ENCODE results near the gene ARHGEF11.

ARHGEF11 gene

DNA sequence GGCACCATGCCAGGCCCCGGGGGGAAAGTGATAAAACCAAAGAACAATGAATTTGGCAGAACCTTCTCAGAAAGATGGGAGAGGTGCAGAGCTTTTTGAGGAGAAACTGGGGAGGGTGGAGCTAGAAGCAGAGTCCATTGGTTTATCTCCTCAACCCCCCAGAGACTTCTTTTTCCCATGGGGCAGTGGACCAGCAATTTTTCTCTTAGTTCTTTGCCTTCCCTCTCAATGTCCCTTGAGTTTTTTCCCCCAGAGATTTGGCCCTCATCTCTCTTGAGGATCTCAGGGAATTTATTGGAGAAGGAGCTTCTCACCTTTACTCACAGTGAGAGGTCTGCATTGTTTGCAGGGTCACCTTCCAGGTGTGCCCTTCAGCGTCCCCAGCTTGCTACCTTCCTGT lies 5.3 kb upstream of the ARHGEF11 start:
- DNase-seq (ENCODE audit: insufficient read length, low spot score) (no peak), FAIRE-seq (no peak)

DNA sequence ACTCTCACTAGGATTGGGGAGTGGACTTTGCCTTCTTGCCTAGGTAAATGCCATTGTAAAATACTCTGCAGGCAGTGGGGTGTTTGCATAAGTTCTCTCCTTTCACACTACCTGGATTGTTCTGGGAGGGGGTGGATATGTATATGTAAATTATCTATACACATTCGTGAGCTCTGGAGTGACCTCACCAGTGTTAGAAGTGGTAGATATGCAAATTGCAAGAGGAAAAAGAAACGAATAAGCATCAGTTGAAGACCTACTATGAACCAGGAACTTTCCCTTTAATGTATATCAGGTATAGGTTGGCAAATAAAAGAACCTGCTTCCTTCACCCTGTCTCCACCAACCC lies 1.5 kb upstream of the ARHGEF11 start:
- DNase-seq (ENCODE audit: insufficient read length, low spot score) (no peak), FAIRE-seq (no peak)

DNA sequence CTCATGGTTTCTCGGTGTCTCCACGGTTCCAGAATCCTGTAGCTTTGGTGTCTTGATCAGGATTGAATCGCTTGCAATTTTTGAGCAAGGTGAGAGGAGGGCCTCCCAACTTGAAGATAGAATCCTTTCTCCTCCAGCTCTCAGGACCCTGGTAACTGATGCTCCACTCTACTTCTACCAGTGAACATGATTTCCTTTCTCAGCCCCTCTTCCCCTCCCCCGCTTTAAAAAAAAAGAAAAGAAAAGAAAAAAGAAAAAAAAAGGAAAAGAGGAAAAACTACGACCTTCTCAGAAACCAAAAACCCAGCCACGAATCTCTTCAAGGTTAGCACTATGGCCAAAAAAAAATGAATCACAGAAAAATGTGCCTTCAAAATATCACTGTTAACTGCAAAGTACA lies 1.2 kb downstream of the ARHGEF11 start:
- FAIRE-seq, result no peak
- DNase-seq (ENCODE audit: insufficient read length, low spot score), result no peak

DNA sequence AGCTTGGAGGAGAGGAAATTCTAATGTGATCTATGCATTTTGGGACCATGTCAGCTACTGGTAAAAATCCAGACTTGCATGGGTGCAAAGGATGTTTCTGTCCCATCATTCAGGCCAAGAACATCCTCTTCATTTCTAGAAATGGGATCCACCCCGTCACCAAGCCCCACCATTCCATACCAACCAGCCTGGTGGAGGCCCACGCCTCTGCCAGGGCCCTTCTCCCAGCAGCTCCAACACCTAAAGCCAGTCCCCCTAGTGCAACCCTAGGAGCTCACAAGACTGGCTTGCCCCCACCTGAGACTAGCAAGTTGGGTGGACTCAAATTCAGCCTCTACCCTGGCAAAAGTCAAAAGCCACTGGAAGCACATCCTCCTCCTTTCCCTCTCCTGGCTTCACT lies 1.9 kb downstream of the ARHGEF11 start:
- FAIRE-seq, result no peak
- DNase-seq (ENCODE audit: insufficient read length, low spot score), result no peak

DNA sequence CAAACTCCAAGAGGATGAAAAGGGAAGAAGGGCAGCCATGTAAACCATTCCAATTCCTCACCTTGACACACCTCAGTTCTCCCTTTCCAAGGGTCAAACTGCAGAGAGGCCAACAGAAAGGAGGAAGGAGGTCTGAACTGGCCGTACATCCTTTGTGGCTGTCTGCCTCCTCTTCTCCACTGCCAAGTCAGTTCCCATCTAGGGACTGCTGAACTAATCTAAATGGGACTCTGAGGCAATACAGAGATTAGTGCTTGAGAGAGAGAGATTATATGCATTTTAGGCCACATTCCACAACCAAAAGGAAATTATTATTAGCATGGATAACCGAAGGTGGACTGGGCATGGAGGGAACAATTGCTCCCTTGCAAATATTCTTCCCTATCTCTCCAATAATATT lies 2.7 kb downstream of the ARHGEF11 start:
- DNase-seq (ENCODE audit: insufficient read length, low spot score), result no peak
- FAIRE-seq, result no peak

DNA sequence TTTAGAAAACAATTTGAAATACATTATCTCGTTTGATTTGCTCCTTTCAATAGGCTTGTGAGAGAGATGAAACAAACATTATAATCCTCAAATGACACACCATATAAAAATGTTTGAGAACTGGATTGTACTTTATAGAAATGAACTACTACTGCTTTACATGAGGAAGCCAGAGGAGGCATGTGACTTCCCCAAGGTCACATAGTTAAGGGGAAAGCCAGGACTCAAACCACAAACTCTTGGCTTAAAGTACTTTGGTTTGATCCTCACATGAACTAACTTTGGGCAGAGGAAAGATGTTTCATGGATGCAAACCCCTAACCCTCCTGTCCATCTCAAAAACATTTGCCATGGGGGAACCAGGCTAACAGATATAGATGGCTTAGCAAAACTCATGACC lies 4.7 kb downstream of the ARHGEF11 start:
- FAIRE-seq, result no peak
- DNase-seq (ENCODE audit: insufficient read length, low spot score), result no peak

DNA sequence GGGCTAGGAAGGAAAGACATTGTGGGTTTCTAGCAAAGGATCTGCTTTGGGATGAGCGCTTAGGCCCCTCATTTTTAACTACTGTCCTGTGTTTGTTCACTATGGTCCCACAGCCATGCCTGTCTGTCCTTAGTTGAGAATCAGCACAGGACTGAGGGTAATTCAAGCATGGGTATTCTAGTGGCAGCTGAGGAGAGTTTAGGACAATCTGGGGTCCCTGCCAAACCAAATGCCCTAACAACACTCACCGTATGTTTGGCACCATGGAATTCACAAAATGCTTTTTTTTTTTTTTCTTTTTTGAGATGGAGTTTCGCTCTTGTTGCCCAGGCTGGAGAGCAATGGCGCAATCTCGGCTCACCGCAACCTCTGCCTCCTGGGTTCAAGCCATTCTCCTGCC lies 10.4 kb downstream of the ARHGEF11 start:
- DNase-seq (ENCODE audit: insufficient read length, low spot score) (no peak), FAIRE-seq (no peak)

DNA sequence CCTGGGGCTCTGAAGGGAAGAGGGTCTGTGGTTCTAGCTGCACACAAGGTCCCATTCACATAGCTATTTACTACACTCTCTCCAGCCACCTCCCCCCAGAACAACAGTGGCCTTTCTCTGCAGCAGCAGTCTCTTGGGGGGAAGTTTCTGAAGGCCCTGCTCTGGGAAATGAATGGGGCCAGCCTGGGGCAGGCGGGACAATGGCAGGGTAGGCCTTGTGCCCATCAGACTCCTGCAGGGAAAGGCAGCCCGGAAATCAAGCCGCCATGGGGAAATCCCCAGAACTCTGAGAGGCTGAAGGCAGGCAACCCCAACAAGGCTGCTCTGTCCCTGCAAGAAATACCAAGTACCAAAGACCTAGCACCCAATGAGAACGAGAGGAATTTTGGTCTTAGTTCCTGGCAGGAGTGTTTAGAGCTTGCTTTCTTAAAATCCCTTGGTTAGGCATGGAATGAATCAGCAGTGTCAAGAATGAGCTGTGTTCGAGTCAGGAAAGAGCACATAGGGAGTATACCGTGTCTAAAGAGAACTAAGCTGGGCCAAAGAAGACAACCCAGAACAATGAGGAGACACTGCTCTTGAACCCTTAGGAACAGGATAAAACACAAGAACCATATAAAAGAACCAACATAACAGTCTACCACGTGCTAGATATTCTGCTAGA lies 11.3 kb downstream of the ARHGEF11 start:
- FAIRE-seq (no peak), DNase-seq (ENCODE audit: insufficient read length, low spot score) (no peak)

DNA sequence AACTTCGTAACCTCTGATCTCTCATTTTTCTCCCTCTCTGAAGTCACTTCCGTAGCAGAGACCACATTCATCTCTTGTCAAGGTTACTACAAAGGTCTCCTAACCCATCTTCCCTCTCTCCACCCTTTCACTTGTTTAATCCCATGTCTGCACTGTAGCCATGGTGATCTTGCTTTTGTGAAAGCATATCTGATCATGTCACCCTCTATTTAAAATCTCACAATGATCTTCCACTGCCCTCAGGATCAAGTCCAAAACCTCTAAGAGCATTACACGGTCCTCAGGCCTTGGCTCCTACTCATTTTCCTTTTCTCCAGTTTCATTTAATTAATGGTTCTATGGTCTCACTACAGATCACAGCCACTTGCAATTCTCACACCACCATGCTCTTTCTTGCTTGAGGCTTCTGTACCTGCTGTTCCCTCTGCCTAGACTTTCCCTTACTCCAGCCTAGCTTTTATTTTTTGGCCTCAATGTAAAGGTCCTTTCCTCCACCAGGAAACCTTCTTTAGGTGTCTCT lies 12.1 kb downstream of the ARHGEF11 start:
- DNase-seq (ENCODE audit: insufficient read length, low spot score), result no peak
- FAIRE-seq, result no peak

DNA sequence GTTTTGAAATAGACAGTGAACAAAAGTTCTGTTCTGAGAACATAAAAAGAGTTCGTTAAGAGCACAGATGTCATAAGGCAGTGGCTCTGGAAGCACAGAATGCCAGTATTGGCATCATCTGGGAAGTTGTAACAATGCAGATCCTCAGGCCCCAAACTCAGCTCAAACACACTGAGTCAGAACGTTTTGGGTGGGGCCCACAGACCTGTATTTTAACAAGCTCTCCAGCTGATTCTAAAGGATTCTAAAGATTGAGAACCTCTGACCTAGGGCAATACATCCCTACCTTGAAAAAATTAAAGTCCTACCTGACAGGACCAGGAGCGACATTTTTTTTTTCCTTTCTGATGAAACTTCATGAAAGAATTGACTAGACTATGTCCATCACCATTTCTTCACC lies 13.2 kb downstream of the ARHGEF11 start:
- DNase-seq (ENCODE audit: insufficient read length, low spot score) (no peak), FAIRE-seq (no peak)

DNA sequence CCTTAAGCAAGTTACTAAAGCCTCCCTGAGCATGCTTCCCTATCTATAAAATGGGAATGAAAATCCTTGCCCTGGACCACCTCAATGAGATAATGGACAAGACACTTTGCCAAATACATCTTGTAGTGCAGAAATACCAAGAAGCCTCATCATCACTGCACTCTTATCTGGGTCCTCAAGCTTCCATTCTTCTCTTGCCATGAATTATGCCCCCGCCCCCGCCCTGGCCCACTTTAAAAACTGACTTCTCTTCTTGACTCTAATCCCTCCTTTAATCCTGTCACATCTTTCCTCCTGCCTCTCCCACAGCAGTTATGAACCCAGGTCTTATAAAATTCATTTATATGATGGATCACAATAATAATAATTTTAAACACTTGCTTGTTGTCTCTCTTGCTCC lies 14.8 kb downstream of the ARHGEF11 start:
- DNase-seq (ENCODE audit: insufficient read length, low spot score), result no peak
- no peak for FAIRE-seq

DNA sequence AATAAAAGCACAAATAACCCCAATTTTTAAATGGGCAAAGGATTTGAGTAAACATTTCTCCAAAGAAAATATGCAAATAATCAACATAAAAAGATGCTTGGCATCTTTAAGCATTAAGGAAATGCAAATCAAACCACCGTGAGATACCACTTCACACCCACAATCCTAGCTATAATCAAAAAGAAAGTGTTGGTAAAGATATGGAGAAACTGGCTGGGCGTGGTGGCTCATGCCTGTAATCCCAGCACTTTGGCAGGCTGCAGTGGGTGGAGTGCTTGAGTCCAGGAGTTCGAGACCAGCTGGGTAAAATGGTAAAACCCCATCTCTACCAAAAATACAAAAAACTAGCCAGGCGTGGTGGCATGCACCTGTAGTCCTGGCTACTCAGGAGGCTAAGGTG lies 16.9 kb downstream of the ARHGEF11 start:
- DNase-seq (ENCODE audit: insufficient read length, low spot score), result no peak
- FAIRE-seq, result no peak

DNA sequence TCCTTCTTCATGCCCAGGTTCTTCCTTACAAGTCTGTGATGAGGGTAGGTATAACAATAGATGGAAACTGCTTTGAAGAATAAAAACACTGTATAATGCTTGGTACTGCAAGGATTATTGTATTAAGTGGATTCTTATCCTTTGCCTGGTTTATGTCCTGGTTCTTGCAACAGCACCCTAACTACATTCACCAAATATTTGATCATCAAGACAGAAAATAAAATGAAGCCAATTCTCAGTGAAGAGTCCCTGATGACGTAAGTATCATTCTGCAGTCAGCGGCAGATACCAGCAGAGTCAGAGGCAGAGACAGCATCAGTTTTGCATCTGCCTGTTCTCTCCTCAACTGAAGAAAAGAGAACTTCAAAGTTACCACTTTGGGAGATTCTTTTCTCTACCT lies 19.7 kb downstream of the ARHGEF11 start:
- DNase-seq (ENCODE audit: insufficient read length, low spot score), result no peak
- no peak for FAIRE-seq

DNA sequence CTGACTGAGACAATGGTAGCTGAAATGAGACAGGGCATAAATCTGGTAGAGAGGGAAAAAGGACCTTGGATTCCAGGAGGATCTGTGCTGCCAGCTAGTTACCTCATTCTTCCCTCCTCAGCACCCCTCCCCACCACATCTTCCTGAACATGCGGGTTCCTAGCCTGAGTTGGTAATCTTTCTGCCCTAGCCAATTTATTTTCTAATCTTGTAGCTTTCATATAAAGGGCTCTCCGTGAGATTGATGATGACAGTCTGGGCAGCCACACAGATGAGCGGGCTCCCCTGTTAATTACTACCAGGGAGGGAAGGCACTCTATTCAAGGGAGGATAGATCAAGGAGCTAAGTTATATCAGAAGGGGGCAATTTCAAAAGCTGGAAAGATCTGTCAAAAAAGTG lies 20.2 kb downstream of the ARHGEF11 start:
- FAIRE-seq, result no peak

DNA sequence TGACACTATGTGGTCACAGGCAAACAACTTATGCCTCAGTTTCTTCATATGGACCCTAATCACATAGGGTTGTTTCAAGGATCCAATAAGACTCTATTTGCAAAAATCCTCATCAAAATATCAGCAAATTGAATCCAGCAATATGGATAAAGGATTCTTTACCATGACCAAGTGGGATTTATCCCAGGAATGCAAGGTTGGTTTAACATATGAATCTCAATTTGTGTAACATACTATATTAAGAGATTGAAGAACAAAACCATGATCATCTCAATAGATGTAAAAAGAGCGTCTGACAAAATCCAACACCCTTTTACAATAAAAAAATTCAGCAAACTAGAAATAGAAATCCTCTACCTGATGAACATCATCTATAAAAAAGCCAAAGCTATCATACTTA lies 23.9 kb downstream of the ARHGEF11 start:
- FAIRE-seq (no peak), DNase-seq (ENCODE audit: insufficient read length, low spot score) (no peak)

More for the DNA sequence above, 20.2 kb downstream of the ARHGEF11 start:
- DNase-seq (ENCODE audit: insufficient read length, low spot score), result no peak

DNA sequence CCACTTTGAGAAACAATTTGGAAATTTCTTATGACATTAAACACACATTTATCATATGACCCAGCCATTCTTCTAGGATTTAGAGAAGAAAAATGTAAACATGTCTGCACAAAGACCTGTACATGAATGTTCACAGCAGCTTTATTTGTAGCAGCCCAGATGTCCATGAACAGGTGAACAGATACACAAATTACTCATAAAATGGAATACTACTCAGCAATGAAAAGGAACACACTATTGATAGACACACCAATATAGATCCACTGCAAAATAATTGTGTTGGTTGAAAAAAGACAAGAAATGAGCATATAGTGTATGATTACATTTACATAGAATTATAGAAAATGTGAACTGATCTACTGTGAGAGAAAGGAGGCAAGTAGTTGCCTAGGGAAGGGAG lies 26.1 kb downstream of the ARHGEF11 start:
- FAIRE-seq, result no peak

DNA sequence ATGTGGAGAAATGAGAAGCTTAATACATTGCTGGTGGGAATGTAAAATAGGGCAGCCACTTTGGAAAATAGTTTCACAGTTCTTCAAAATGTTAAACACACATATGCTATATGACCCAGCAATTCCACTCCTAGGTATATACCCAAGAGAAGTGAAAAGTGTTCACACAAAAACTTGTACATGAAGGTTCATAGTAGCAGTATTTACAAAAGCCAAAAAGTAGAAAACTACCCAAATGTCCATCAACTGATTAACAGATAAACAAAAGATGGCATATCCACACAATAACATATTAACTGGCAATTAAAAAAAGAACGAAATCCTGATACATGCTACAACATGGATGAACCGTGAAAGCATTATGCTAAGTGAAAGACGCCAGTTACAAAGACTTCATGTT lies 33.7 kb downstream of the ARHGEF11 start:
- DNase-seq (ENCODE audit: insufficient read length, low spot score), result no peak
- no peak for FAIRE-seq

More for the DNA sequence above, 26.1 kb downstream of the ARHGEF11 start:
- DNase-seq (ENCODE audit: insufficient read length, low spot score), result no peak

DNA sequence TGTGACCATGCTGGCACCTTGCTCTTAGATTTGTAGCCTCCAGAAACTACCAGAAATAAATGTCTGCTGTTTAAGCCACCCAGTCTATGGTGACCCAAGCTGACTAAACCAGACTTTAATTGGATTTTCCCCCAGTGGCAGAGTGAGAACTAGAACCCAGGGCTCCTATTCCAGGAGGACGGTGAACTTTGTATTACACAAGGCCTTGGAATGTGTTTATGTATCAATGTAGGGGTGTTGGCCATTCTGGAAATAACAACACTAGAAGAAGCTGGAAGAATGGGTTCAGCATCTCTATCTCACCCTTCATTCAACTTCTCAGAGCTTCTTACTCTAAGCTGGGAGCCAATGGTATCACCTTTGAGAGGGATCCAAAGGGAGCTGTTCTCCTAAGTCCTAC lies 37.0 kb downstream of the ARHGEF11 start:
- FAIRE-seq, result no peak

DNA sequence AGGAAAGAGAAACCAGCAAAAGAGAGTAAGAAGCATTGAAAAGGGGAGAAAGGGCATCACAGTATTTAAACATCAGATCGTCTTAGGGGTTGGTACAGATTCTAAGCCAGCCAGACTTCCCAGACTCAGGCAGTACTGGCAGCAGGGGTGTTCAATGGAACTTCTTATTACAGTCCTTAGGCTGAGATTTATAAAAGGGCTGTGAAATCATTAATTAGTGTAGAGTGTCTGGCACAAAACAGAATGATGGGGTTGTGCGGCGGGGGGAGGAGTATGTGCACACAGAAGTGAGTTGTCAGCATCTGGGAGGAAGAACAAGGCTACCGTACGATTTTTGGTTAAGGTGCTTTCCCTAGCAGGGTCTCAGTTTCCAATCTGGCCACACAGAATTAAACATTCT lies 38.2 kb downstream of the ARHGEF11 start:
- DNase-seq (ENCODE audit: insufficient read length, low spot score), result no peak
- no peak for FAIRE-seq

More for the DNA sequence above, 37.0 kb downstream of the ARHGEF11 start:
- DNase-seq (ENCODE audit: insufficient read length, low spot score), result no peak

DNA sequence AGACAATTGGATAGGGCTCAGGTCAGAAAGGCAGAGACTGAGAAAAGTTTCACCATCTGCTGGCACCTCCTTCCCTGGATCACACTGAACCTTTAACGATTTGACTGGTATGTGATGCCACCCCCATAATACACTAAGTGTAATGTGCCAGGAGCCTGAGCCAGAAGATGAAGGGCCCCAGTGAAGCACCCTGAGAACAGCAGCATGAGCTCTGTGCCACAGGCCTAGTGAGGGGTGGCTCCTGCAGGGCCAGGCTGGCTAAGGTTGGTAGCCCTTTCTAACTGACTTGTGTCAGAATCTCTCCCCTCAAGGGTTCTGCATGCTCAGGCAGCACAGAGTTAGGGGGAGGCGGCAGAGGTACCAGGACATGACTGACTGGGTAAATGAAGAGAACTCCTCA lies 38.9 kb downstream of the ARHGEF11 start:
- DNase-seq (ENCODE audit: insufficient read length, low spot score) (no peak), FAIRE-seq (no peak)

DNA sequence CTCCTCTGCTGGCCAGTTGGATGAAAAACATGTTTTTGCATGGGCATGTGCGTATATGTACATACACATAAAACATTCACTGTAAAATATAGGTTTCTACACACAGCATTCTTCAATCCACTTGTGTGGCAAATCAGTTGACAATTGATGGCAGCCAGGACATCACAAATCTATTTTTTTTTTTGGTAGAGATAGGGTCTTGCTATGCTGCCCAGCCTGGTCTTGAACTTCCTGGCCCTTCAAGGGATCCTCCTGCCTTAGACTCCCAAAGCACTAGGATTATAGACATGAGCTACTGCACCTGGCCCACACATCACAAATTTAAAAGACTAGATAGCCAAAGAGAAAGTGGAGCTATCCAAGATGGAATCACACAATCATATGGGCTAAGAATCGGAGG lies 39.6 kb downstream of the ARHGEF11 start:
- DNase-seq (ENCODE audit: insufficient read length, low spot score) (no peak), FAIRE-seq (no peak)

DNA sequence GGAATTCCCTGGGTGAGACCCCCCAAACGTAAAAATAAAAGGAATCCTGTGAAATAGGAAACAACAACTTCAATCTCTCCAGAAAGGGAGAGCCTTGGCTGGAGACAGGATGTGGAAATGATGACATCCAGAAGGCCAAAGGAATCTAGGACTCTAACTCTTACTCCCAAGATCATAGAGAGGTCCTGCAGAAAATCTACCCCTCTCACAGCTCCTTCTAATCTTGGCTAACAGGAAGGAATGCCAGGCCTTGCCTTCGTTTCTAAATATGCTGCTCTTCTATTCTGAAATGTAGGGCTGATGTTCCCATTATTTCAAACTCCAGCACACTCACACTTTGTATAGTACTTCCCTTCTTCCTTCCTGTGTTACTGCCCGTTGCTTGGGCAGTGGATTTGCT lies 40.7 kb downstream of the ARHGEF11 start:
- DNase-seq (ENCODE audit: insufficient read length, low spot score) (no peak), FAIRE-seq (no peak)

DNA sequence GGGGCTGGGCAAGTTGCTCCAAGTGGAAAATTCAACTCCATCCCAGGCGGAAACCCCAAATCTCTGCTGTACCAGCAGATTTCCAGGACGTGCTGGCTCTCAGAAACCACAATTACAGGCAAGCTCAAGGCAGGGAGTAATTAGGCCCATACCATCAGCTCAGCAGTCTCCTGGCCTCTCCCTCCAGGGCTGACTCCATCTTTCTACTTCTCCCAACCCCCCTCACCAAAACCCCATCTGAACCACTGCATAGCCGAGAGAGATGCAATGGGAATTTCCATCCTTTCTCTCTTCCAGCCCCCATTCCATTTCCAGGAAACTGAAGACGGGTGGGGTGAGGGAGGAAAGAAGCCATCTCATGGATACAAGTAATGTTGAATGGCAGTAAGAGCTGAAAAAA lies 41.2 kb downstream of the ARHGEF11 start:
- DNase-seq (ENCODE audit: insufficient read length, low spot score) (no peak), FAIRE-seq (no peak)
